Measurements from ENCODE around the gene ANKH. TPM values are rescaled to one million over a fixed set of nuclear protein-coding genes. Genes with fewer than 3 reads are reported as not detected.

Gene ANKH
- total RNA-seq, 1 donor from 2014 or later, result 39.1 TPM

- H3K36me3 Mint-ChIP-seq, result peaks cover 19% of the 10 kb centered on the region
- no peaks in the 10 kb centered on the region for H3K27me3 Mint-ChIP-seq (ENCODE audit: low read depth)
- no peak for TF ChIP-seq CTCF (IDR thresholded peaks at IDR 0.05; ENCODE audit: unreplicated experiment)
- no peak overlapping the region for H3K4me3 Mint-ChIP-seq
- no peak overlapping the region for H3K27ac Mint-ChIP-seq
- no peaks in the 10 kb centered on the region for H3K9me3 Mint-ChIP-seq
- H3K4me1 Mint-ChIP-seq, result no peaks in the 10 kb centered on the region
- DNase-seq (ENCODE audit: low spot score in 2 of 2, unreplicated experiment in 2 of 2), result no peak
Measured at GRCh38 chr5:14744296-14745187, 127.0 kb downstream of the ANKH start.

DNA sequence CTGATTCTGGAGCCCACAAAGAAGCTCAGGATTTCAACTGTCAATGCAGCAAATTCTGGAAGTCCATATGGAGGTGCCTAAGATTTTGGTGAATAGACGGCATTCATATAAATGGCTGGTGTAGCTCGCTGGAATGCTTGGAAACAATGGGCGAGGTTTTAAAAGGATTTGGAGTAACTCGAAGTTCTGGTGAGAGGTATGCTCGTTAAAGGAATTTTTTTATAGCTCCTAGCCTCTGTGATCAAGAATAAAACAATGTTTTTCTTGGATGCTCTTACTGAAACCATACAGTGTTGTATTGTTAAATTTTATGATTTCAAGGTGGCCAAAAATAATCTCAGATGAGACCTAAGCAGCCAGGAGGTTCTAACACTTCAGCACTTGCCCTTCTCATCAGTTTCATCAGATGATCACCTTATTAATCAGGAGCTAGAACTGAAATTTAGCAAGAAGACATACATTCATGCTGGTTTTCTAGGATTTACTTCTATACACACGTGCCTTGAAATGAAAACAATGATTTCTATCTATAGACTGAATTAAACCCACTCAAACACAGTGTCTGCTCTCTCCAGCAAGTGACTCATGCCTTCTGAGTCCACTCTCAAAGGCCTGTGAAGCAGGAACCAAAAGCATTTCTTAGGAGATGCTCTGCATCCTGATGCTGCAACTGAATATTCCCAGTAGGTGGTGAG is 127.8 kb downstream of the ANKH start:
- Mint-ChIP-seq H3K36me3 (peaks cover 21% of the 10 kb centered on the region), H3K4me3 (no peak overlapping the region), H3K9me3 (no peaks in the 10 kb centered on the region), H3K27ac (no peak overlapping the region), H3K27me3 (ENCODE audit: low read depth) (no peaks in the 10 kb centered on the region), H3K4me1 (no peaks in the 10 kb centered on the region)
- TF ChIP-seq CTCF (IDR thresholded peaks at IDR 0.05; ENCODE audit: unreplicated experiment), result no peak
- no peak for DNase-seq (ENCODE audit: low spot score in 2 of 2, unreplicated experiment in 2 of 2)

- peaks cover 21% of the 10 kb centered on the region for H3K36me3 Mint-ChIP-seq
- no peak overlapping the region for H3K4me3 Mint-ChIP-seq
- no peak for TF ChIP-seq CTCF (IDR thresholded peaks at IDR 0.05; ENCODE audit: unreplicated experiment)
- H3K27ac Mint-ChIP-seq, result no peak overlapping the region
- no peaks in the 10 kb centered on the region for H3K9me3 Mint-ChIP-seq
- H3K27me3 Mint-ChIP-seq (ENCODE audit: low read depth), result no peaks in the 10 kb centered on the region
- no peak for DNase-seq (ENCODE audit: low spot score in 2 of 2, unreplicated experiment in 2 of 2)
- no peaks in the 10 kb centered on the region for H3K4me1 Mint-ChIP-seq
Measured at GRCh38 chr5:14742498-14742897, 129.1 kb downstream of the ANKH start.

GRCh38 chr5:14741801-14742440 is 129.7 kb downstream of the ANKH start:
- no peaks in the 10 kb centered on the region for H3K9me3 Mint-ChIP-seq
- H3K4me1 Mint-ChIP-seq, result no peaks in the 10 kb centered on the region
- no peak overlapping the region for H3K4me3 Mint-ChIP-seq
- no peaks in the 10 kb centered on the region for H3K27me3 Mint-ChIP-seq (ENCODE audit: low read depth)
- TF ChIP-seq CTCF (IDR thresholded peaks at IDR 0.05; ENCODE audit: unreplicated experiment), result no peak
- DNase-seq (ENCODE audit: low spot score in 2 of 2, unreplicated experiment in 2 of 2), result no peak
- peaks cover 17% of the 10 kb centered on the region for H3K36me3 Mint-ChIP-seq
- H3K27ac Mint-ChIP-seq, result no peak overlapping the region

DNA sequence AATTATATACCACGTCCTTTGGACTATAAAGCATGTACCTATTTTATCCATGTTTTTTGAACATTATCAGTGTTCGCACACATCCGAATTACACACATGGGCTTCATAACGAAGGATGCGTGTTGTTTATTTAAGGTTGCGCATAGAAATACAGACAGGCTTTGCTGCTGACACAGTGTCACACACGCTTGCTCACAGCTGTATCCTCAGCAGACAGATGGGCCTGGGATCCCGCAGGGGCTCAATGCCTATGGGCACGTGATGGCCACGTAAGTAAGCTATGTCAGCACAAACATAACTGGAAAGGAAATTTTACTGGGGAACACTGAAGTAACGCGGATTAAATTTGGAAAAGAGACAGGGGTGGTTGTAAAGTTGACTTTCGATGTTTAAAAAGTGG is 130.4 kb downstream of the ANKH start:
- Mint-ChIP-seq H3K36me3 (peaks cover 21% of the 10 kb centered on the region), H3K4me1 (no peaks in the 10 kb centered on the region), H3K27me3 (ENCODE audit: low read depth) (no peaks in the 10 kb centered on the region)

More for the DNA sequence above, 130.4 kb downstream of the ANKH start:
- no peak overlapping the region for H3K4me3 Mint-ChIP-seq
- no peak for TF ChIP-seq CTCF (IDR thresholded peaks at IDR 0.05; ENCODE audit: unreplicated experiment)
- no peaks in the 10 kb centered on the region for H3K9me3 Mint-ChIP-seq
- no peak overlapping the region for H3K27ac Mint-ChIP-seq
- DNase-seq (ENCODE audit: low spot score in 2 of 2, unreplicated experiment in 2 of 2), result no peak
